Smooth muscle cell of the brain vasculature (primary cell): ENCODE data around the gene ASF1B.
A peak's percentile ranks its signal among the peaks of the same experiment; 100 is the strongest.

ENCODE experiments used
- DNase-seq: peaks from one replicate; pipeline ENCODE4 v3.0.0-alpha.2; 2012; ENCODE audit warnings: low read depth, low spot score

The ASF1B gene

GRCh38 chr19:14138576-14139265 is 2.3 kb upstream of the ASF1B start:
- no peak for DNase-seq

- DNase-seq = no peak
Measured at GRCh38 chr19:14135985-14136508, 342 bp downstream of the ASF1B start.

GRCh38 chr19:14135355-14135754 is 1.0 kb downstream of the ASF1B start:
- no peak for DNase-seq

- no peak for DNase-seq
Measured at GRCh38 chr19:14127929-14128509, 8.4 kb downstream of the ASF1B start.

- DNase-seq = no peak
Measured at GRCh38 chr19:14127176-14127575, 9.2 kb downstream of the ASF1B start.

- DNase-seq = no peak
Measured at GRCh38 chr19:14122924-14123323, 13.5 kb downstream of the ASF1B start.

GRCh38 chr19:14120497-14120780 is 15.9 kb downstream of the ASF1B start:
- DNase-seq = no peak

GRCh38 chr19:14119644-14120496 is 16.5 kb downstream of the ASF1B start:
- DNase-seq = no peak

- DNase-seq = no peak
Measured at GRCh38 chr19:14119146-14119545, 17.2 kb downstream of the ASF1B start.

GRCh38 chr19:14118165-14119051 is 18.0 kb downstream of the ASF1B start:
- DNase-seq = no peak

- DNase-seq = peak; percentile 96
Measured at GRCh38 chr19:14117668-14118164, 18.7 kb downstream of the ASF1B start, which contains the start of gene PRKACA. TSS of gene PRKACA (minus strand) at chr19:14117762. CDS start at chr19:14117547, 215 bp downstream.

GRCh38 chr19:14116918-14117578 is 19.3 kb downstream of the ASF1B start:
- no peak for DNase-seq

- no peak for DNase-seq
Measured at GRCh38 chr19:14116525-14116917, 19.9 kb downstream of the ASF1B start.

- no peak for DNase-seq
Measured at GRCh38 chr19:14115756-14116155, 20.6 kb downstream of the ASF1B start.

GRCh38 chr19:14114854-14115253 is 21.5 kb downstream of the ASF1B start:
- no peak for DNase-seq

GRCh38 chr19:14114439-14114838 is 21.9 kb downstream of the ASF1B start:
- no peak for DNase-seq

GRCh38 chr19:14113762-14114414 is 22.5 kb downstream of the ASF1B start:
- no peak for DNase-seq

- DNase-seq = no peak
Measured at GRCh38 chr19:14112809-14113385, 23.5 kb downstream of the ASF1B start.

- DNase-seq = no peak
Measured at GRCh38 chr19:14112051-14112808, 24.2 kb downstream of the ASF1B start.
